Stomach (tissue), 9 donors: Measurements from ENCODE around the gene RHOD. TPM values are rescaled to one million over a fixed set of nuclear protein-coding genes. Genes with fewer than 3 reads are reported as not detected.

Source experiments
- DNase-seq, 2 donors: peaks; one replicate each; pipeline versions ENCODE4 v3.0.0 to v3.0.0-alpha.2; 2013 to 2019
- H3K27ac ChIP-seq, 5 donors: fragments of 200-600 bp in 4 of 5; sonication (generic) in 4 of 5; one replicate each; pipeline ENCODE4 v1.5.1; 2013 to 2019; ENCODE audit warnings: mild to moderate bottlenecking in 1 of 5, moderate library complexity in 1 of 5
- H3K27me3 ChIP-seq, 3 donors: fragments of 200-600 bp; sonication (generic); one replicate each; pipeline ENCODE4 v1.5.1; 2017 to 2019; ENCODE audit warnings: mixed run types in 1 of 3
- H3K36me3 ChIP-seq, 4 donors: fragments of 200-600 bp; sonication (generic); 1 replicate in 3 of 4; 2 replicates in 1 of 4; pipeline ENCODE4 v1.5.1; 2016 to 2019
- H3K4me1 ChIP-seq, 4 donors: fragments of 200-600 bp; sonication (generic); one replicate each; pipeline ENCODE4 v1.5.1; 2016 to 2019
- H3K4me3 ChIP-seq, 4 donors: fragments of 200-600 bp; sonication (generic) in 3 of 4; one replicate each; pipeline ENCODE4 v1.5.1; 2016 to 2019; ENCODE audit warnings: mild to moderate bottlenecking in 1 of 4
- H3K9me3 ChIP-seq, 4 donors: fragments of 200-600 bp; sonication (generic); one replicate each; pipeline ENCODE4 v1.5.1; 2016 to 2019
- CTCF ChIP-seq, 7 experiments: fragments of 450-650 bp in 4 of 7; fragments of 200-600 bp in 3 of 7; sonication (generic) in 3 of 7; IDR thresholded peaks; one replicate each; pipeline ENCODE4 v1.5.1; 2016 to 2019; ENCODE audit warnings: antibody characterized with exemption in 7 of 7, control low read depth in 2 of 7, mild to moderate bottlenecking in 1 of 7
- EP300 ChIP-seq: sonication (generic); formaldehyde crosslinking; IDR thresholded peaks from one replicate; pipeline ENCODE4 v1.6.1; 2017; ENCODE audit warnings: antibody characterized with exemption
- POLR2A ChIP-seq, 4 donors: fragments of 450-650 bp; IDR thresholded peaks; one replicate each; pipeline ENCODE4 v1.6.1; 2016; ENCODE audit warnings: antibody characterized with exemption in 4 of 4, control low read depth in 2 of 4, mild to moderate bottlenecking in 1 of 4, moderate library complexity in 1 of 4
- POLR2AphosphoS5 ChIP-seq, 3 donors: sonication (generic); formaldehyde crosslinking; IDR thresholded peaks; one replicate each; pipeline ENCODE4 v1.6.1; 2016; ENCODE audit warnings: antibody characterized with exemption in 3 of 3
- WGBS, 5 donors: extraction: QIAGEN DNeasy Blood & Tissue Kit in 3 of 5; methylation state at CpG; one replicate each; pipeline versions ENCODE4 v1.1.5 to v1.1.7; 2013 to 2018; 5-methylcytosine and 5-hydroxymethylcytosine counted together
- intact Hi-C: fragments of 100-400 bp; cut with DNase I; formaldehyde crosslinking; loops from one replicate; pipeline ENCODE4 v1.15.1; 2023; ENCODE audit warnings: low total_unique reads
- polyA plus RNA-seq, 3 donors: library from polyadenylated mRNA; stranded (reverse); fragments of 200-250 nt; gene quantifications; one replicate each; pipeline ENCODE4 v1.2.3, GENCODE V29; 2013
- total RNA-seq, 5 donors: library from RNA; depleted of rRNA; stranded (reverse); fragments of >200 nt; gene quantifications; one replicate each; pipeline versions ENCODE4 v1.1.0 to v1.2.3, GENCODE V29; 2014 to 2016
- donor health status: healthy with polysubstance abuse.
- donor health status: Bipolar disorder and iron deficiency.
- donor health status: healthy.

The RHOD gene
- total and polyA plus RNA-seq, 8 donors: 1.2 to 46.8 (median 36.4) TPM

- intact Hi-C loops: no loop called here
- H3K4me1 ChIP-seq: no peaks in the 10 kb centered on the region
- WGBS, 5 donors: 69 to 80% (median 74%) methylated on average over 10 to 12 of the region's 12 CpGs
- TF ChIP-seq EP300 (no peak), POLR2A (IDR thresholded peaks at IDR 0.05) (no peak), POLR2AphosphoS5 (IDR thresholded peaks at IDR 0.05) (no peak), CTCF (IDR thresholded peaks at IDR 0.05) (no peak)
- H3K36me3 ChIP-seq: no peaks in the 10 kb centered on the region
- DNase-seq: no peak
- H3K27ac ChIP-seq: no peak overlapping the region
- H3K9me3 ChIP-seq: no peaks in the 10 kb centered on the region
- peaks cover 0 to 21% (median 0%) of the 10 kb centered on the region in 3 donors for H3K27me3 ChIP-seq
- H3K4me3 ChIP-seq: no peak overlapping the region
Measured at GRCh38 chr11:67040147-67040546, 16.5 kb upstream of the RHOD start.

GRCh38 chr11:67041602-67042001 lies 15.0 kb upstream of the RHOD start:
- Histone ChIP-seq H3K36me3 (no peaks in the 10 kb centered on the region), H3K27me3 (peaks cover 0 to 21% (median 0%) of the 10 kb centered on the region in 3 donors), H3K9me3 (no peaks in the 10 kb centered on the region), H3K4me1 (no peaks in the 10 kb centered on the region), H3K4me3 (no peak overlapping the region), H3K27ac (no peak overlapping the region)
- intact Hi-C loops: no loop called here
- WGBS, 5 donors: 61 to 71% (median 64%) methylated on average over 3 of the region's 3 CpGs
- TF ChIP-seq POLR2AphosphoS5 (IDR thresholded peaks at IDR 0.05): no peak
- TF ChIP-seq EP300: no peak
- no peak for TF ChIP-seq CTCF (IDR thresholded peaks at IDR 0.05)
- no peak for TF ChIP-seq POLR2A (IDR thresholded peaks at IDR 0.05)
- no peak for DNase-seq

GRCh38 chr11:67043572-67044349 lies 12.9 kb upstream of the RHOD start:
- H3K27ac ChIP-seq: no peak overlapping the region
- intact Hi-C loops: no loop called here
- TF ChIP-seq CTCF (IDR thresholded peaks at IDR 0.05): no peak
- peaks cover 0 to 21% (median 0%) of the 10 kb centered on the region in 3 donors for H3K27me3 ChIP-seq
- WGBS, 5 donors: 76 to 84% (median 81%) methylated on average over 14 to 18 of the region's 18 CpGs
- DNase-seq: no peak
- no peaks in the 10 kb centered on the region for H3K36me3 ChIP-seq
- H3K4me3 ChIP-seq: no peak overlapping the region
- H3K9me3 ChIP-seq: no peaks in the 10 kb centered on the region
- H3K4me1 ChIP-seq: no peaks in the 10 kb centered on the region

GRCh38 chr11:67044496-67044895 lies 12.2 kb upstream of the RHOD start:
- WGBS, 5 donors: 59 to 76% (median 74%) methylated on average over 4 to 14 of the region's 14 CpGs
- TF ChIP-seq POLR2AphosphoS5 (IDR thresholded peaks at IDR 0.05): no peak
- no peak for TF ChIP-seq CTCF (IDR thresholded peaks at IDR 0.05)
- TF ChIP-seq EP300: no peak
- no peak for TF ChIP-seq POLR2A (IDR thresholded peaks at IDR 0.05)
- intact Hi-C loops: no loop called here
- H3K27ac ChIP-seq: no peak overlapping the region
- no peaks in the 10 kb centered on the region for H3K4me1 ChIP-seq
- H3K9me3 ChIP-seq: no peaks in the 10 kb centered on the region
- H3K36me3 ChIP-seq: no peaks in the 10 kb centered on the region
- DNase-seq: no peak
- peaks cover 0 to 16% (median 0%) of the 10 kb centered on the region in 3 donors for H3K27me3 ChIP-seq
- H3K4me3 ChIP-seq: no peak overlapping the region
